ENCODE measurements around the gene RAB41.
"Not testable (repeated sequence)": the region's sequence is repeated elsewhere in the genome, so short reads cannot be mapped to it uniquely, and the experiment has no call there.

The RAB41 gene

DNA sequence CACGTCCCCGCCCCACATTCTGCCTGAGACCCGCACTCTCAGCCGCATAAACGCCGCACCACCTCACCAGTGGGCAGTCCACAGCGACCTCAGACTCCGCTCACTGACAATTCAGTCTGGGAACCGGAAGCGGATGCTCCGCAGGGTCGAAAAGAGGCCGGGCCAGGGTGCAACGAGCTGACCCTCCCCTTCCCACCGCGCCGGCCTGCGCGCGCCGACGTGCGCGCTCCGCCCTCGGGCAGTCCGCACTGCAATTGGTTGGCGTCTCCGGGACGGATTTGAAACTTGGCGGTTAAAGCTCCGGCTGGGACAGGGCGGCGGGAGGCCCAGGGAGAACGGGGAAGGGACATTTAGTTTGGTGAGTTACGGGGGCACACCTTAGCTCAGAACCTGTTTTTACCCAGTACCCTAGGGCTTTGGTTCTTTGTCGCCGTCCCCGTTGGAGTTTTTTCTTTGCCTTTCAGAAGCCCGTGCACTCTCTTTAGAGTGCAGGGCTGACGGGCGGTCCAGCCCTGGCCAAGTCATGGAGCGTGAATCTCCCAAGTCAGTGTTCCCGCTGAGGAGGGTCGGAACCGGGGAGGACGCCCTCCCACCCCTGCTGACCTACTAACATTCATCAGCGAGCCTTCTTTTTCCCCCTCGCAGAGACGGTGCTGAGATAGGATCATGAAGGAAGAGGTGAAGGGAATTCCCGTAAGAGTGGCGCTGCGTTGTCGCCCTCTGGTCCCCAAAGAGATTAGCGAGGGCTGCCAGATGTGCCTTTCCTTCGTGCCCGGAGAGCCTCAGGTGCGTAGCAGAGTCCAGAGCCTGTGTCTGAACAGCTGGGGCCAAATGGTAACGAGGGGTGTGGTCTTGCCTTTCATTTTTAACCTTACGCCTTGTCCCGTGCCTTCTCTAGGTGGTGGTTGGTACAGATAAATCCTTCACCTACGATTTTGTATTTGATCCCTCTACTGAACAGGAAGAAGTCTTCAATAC lies 8.1 kb downstream of the RAB41 start, which contains the start of the genes KIF4A and PDZD11:
TSS of gene KIF4A (plus strand) at position 312 of the 978 bp plus-strand sequence. CDS start at position 667, 355 bp downstream.
TSS of gene PDZD11 (minus strand) at position 135 of the 978 bp plus-strand sequence. CDS start 586 bp downstream, outside the sequence.
- DNase-seq (ENCODE audit: low spot score) = peak; percentile 96

GRCh38 chrX:70292788-70293187 lies 10.8 kb downstream of the RAB41 start:
- no peak for DNase-seq (ENCODE audit: low spot score)

DNA sequence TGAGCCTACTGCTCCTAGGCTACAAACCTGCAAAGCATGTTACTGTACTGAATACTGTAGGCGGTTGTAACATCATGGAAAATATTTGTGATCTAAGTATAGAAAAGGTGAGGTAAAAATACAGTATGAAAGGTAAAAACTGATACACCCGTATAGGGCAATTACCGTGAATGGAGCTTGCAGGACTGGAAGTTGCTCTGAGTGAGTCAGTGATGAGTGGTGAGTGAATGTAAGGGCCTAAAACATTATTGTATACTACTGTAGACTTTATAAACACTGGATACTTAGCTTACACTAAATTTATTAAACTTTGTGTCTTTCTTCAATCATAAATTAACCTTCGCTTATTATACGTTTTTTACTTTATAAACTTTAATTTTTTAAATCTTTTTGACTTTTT lies 11.6 kb downstream of the RAB41 start:
- DNase-seq (ENCODE audit: low spot score) = no peak

GRCh38 chrX:70301716-70302115 lies 19.7 kb downstream of the RAB41 start:
- DNase-seq (ENCODE audit: low spot score) = no peak

DNA sequence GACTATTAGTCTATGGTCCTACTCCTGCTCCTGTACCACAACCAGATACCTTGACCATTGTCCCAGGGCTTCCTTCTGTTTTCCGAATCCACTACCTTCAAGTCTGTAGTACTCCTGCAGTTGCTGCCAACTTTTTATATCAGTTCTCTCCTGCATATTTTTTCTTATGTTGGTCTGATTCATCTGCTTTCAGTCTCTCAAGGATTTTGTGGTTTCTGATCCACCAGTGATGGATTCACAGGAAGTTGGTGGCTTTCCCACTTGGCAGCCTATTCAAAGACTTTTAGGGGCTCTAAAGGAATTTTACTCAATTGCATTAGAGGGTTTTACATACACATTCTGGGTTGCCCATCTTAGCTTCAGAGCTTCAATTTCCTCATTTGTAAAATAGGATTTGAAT lies 31.5 kb downstream of the RAB41 start:
- no peak for DNase-seq (ENCODE audit: low spot score)

- no peak for DNase-seq (ENCODE audit: low spot score)
These were observed 40.8 kb downstream of the RAB41 start for GRCh38 chrX:70322784-70323183.

DNA sequence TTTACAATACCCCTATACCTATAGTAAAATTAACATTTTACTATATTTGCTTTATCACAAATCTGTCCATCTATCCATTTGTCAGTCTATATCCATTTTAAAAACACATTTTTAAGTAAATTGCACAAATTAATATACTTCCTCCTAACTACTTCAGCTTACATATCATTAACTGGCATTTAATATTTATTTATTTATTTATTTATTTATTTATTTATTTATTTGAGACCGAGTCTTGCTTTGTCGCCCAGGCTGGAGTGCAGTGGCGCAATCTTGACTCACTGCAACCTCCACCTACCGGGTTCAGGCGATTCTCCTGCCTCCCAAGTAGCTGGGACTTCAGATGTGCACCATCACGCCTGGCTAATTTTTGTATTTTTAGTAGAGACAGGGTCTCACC lies 41.7 kb downstream of the RAB41 start:
- not testable (repeated sequence) for DNase-seq (ENCODE audit: low spot score)

DNA sequence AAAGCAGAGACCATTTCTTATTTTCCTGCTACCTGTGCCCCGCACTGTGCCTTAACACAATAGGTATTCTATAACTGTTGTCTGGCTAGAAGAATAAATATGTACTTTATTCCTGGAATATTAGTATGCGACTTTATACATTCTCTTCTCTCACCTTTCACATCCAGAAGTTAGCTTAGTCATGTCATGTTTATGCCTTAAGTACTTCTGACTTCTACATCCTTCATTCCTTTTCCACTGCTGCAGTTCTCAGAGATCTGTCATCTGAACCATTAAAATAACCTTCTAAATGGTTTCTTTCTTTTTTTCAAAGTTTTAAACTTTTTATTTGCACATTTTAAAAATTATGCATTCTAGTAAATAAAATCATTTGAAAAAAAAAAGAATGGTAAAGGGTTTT lies 42.4 kb downstream of the RAB41 start:
- no peak for DNase-seq (ENCODE audit: low spot score)

- DNase-seq (ENCODE audit: low spot score) = no peak
These were observed 49.2 kb downstream of the RAB41 start for GRCh38 chrX:70331161-70331560.

GRCh38 chrX:70332600-70332999 lies 50.6 kb downstream of the RAB41 start:
- DNase-seq (ENCODE audit: low spot score) = no peak
